GM12878 (cell line): ENCODE data around the gene GSTM4. TPM values are rescaled to one million over a fixed set of nuclear protein-coding genes. Genes with fewer than 3 reads are reported as not detected.

Source experiments
- ATAC-seq: fragments of 200-7000 bp; cut with Tn5 transposase; 3 replicates; pipeline ENCODE4 v1.9.1; 2020; ENCODE audit warnings: mild to moderate bottlenecking, moderate library complexity
- BruUV-seq: library from RNA; stranded (reverse); fragments of 400-500 nt; replicated peaks from 2 replicates; lab custom pipeline; 2021; lab: Mats Ljungman, UMichigan
- CTCF ChIA-PET: fragments of 300-600 bp; sonication (Branson Sonifier 250); formaldehyde crosslinking; extraction: SDS; loops from one replicate; lab custom pipeline; 2021; ENCODE audit warnings: inconsistent platforms; lab: Yijun Ruan, JAX
- POLR2A ChIA-PET: fragments of 350-600 bp; formaldehyde crosslinking; extraction: SDS; loops from one replicate; lab custom pipeline; 2021; ENCODE audit warnings: inconsistent platforms; lab: Charles Lee
- RAD21 ChIA-PET: fragments of 300-600 bp; sonication (Branson Sonifier 250); formaldehyde crosslinking; loops from one replicate; lab custom pipeline; 2023; ENCODE audit warnings: antibody characterized with exemption; ENCODE audit not compliant: unreplicated experiment; lab: Charles Lee
- SMC1A ChIA-PET: fragments of 300-600 bp; sonication (Branson Sonifier 250); formaldehyde crosslinking; loops from one replicate; lab custom pipeline; 2023; ENCODE audit not compliant: unreplicated experiment, uncharacterized antibody; lab: Charles Lee
- DNase-seq: peaks from one replicate; pipeline ENCODE4 v3.0.0-alpha.2; 2011; ENCODE audit warnings: low read depth, low spot score
- FAIRE-seq: peaks from 3 replicates; lab custom pipeline; 2011; peaks lifted over from hg19 to GRCh38; lab: Jason Lieb, UNC
- H2AFZ ChIP-seq: 2 replicates; pipeline ENCODE4 v1.6.0; 2011; ENCODE audit warnings: low read depth, low read length, control low read depth; ENCODE audit not compliant: control insufficient read depth
- H3K27ac ChIP-seq: 2 replicates; pipeline ENCODE4 v1.5.1; 2011; ENCODE audit warnings: control low read depth; ENCODE audit not compliant: control insufficient read depth, insufficient read depth
- H3K27me3 ChIP-seq, 2 experiments: replicated peaks in 1 of 2; 2 replicates each; pipeline versions ENCODE4 v1.6.0 to v1.6.1; 2011; ENCODE audit warnings: low read length in 1 of 2; ENCODE audit not compliant: control insufficient read depth in 2 of 2, insufficient read depth in 2 of 2
- H3K36me3 ChIP-seq, 2 experiments: 2 replicates each; pipeline ENCODE4 v1.5.1; 2011; ENCODE audit warnings: low read length in 1 of 2; ENCODE audit not compliant: control insufficient read depth in 2 of 2, insufficient read depth in 2 of 2
- H3K4me1 ChIP-seq: 2 replicates; pipeline ENCODE4 v1.6.1; 2011; ENCODE audit warnings: mild to moderate bottlenecking, low read length, moderate library complexity, mixed read lengths; ENCODE audit not compliant: control insufficient read depth, insufficient read depth
- H3K4me2 ChIP-seq: 2 replicates; pipeline ENCODE4 v1.6.0; 2011; ENCODE audit warnings: control low read depth; ENCODE audit not compliant: control insufficient read depth, insufficient read depth
- H3K4me3 ChIP-seq: fragments of 200-600 bp; sonication (generic); 2 replicates; pipeline ENCODE4 v1.5.1; 2016
- H3K79me2 ChIP-seq: 2 replicates; pipeline ENCODE4 v1.6.0; 2011; ENCODE audit warnings: low read length; ENCODE audit not compliant: control insufficient read depth, insufficient read depth
- H3K9ac ChIP-seq: 2 replicates; pipeline ENCODE4 v1.8.0; 2011; ENCODE audit warnings: low read length, control low read depth, mixed read lengths; ENCODE audit not compliant: control insufficient read depth, insufficient read depth
- H3K9me3 ChIP-seq: replicated peaks from 3 replicates; pipeline ENCODE4 v1.5.1; 2011; ENCODE audit warnings: mild to moderate bottlenecking, low read length; ENCODE audit not compliant: control insufficient read depth, insufficient read depth
- H4K20me1 ChIP-seq: 2 replicates; pipeline ENCODE4 v1.6.0; 2011; ENCODE audit not compliant: control insufficient read depth, insufficient read depth
- RB1 ChIP-seq: fragments of 450-650 bp; formaldehyde crosslinking; IDR thresholded peaks from 2 replicates; pipeline ENCODE4 v1.6.1; 2017; ENCODE audit warnings: mild to moderate bottlenecking, borderline replicate concordance
- ZNF274 ChIP-seq: IDR thresholded peaks from one replicate; pipeline ENCODE4 v1.8.0; 2011; ENCODE audit not compliant: insufficient read length, insufficient read depth
- WGBS: methylation state at CpG from one replicate; pipeline ENCODE4 v1.1.6; 2016; ENCODE audit warnings: low lambda C conversion rate; ENCODE audit not compliant: insufficient replicate concordance, insufficient coverage; ENCODE audit errors: missing lambda C conversion rate; 5-methylcytosine and 5-hydroxymethylcytosine counted together
- in situ Hi-C: fragments of 300-500 bp; cut with MboI; formaldehyde crosslinking; loops from 9 replicates; pipeline ENCODE4 v1.14.3; 2018; ENCODE audit warnings: mixed read lengths
- intact Hi-C: fragments of 100-400 bp; cut with micrococcal nuclease; formaldehyde crosslinking; loops from one replicate; pipeline ENCODE4 v1.14.2; 2022; ENCODE audit not compliant: unreplicated experiment
- polyA plus RNA-seq, 11 experiments: library from polyadenylated mRNA; depleted of rRNA in 4 of 11; unstranded in 6 of 11; stranded (reverse) in 5 of 11; fragments of >200 nt; fragmentation: Nextera tagmentation in 4 of 11; fragmentation: Illumina TruSeq in 1 of 11; extraction: Ambion mirVana in 4 of 11; extraction: Trizol in 1 of 11; gene quantifications; 1 replicate in 1 of 11; 2 replicates in 10 of 11; pipeline versions ENCODE4 v1.2.1 to v1.2.3, GENCODE V29; 2011 to 2016; ENCODE audit warnings: inconsistent platforms in 2 of 11, missing spikeins in 2 of 11, low read depth in 1 of 11
- total RNA-seq, 4 experiments: library from RNA; depleted of rRNA in 3 of 4; stranded (reverse); fragments of >200 nt in 3 of 4; fragmentation: Illumina TruSeq in 1 of 4; extraction: Trizol in 1 of 4; gene quantifications; 2 replicates each; pipeline versions ENCODE4 v1.2.1 to v1.2.3, GENCODE V29; 2013 to 2021
- TF ChIP-seq, protein P1 (sequence below): IDR thresholded peaks from 2 replicates; pipeline ENCODE4 v1.6.1; 2012; ENCODE audit warnings: low read depth, low read length, improper control_type of control experiment
- TF ChIP-seq, protein P2 (sequence below): fragments of 450-650 bp; IDR thresholded peaks from 2 replicates; pipeline ENCODE4 v1.6.1; 2017; ENCODE audit warnings: low read depth, mild to moderate bottlenecking, moderate library complexity

Gene GSTM4
- total and polyA plus RNA-seq, 10 of the 15 experiments (the other 5 are each of a cell fraction or from before 2014, with no cell fraction given) = 14.3 to 37.2 (median 23.0) TPM

DNA sequence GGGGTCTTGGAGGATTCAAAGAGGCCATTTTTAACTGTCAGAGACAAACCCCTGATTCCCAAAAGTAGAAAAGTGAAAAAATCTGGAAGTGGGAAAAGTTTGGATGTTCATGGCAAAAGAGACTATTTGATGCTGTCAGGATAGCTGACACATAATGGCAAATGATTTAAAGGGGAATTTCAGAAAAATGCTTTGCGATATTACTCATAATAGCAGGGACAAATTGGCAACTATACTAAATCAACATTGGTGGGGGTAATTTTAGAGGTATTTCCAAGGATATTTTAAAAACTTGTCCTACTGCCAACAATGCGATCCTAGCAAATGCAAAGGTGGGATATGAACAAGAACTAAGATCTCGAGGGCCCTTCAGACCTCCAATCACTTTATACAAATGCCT lies 5.3 kb upstream of the GSTM4 start:
- ATAC-seq = no peak
- no peak overlapping the region for H3K4me2 ChIP-seq
- no peak overlapping the region for H3K27ac ChIP-seq
- H3K36me3 ChIP-seq = no peaks in the 10 kb centered on the region
- BruUV-seq = no TSS peak
- POLR2A ChIA-PET = interaction anchor here (1.4 to 2.0 kb wide), 2 partner anchors 10 to 37 kb away, joined by 7 to 11 read pairs; partner anchors contain the start of gene GSTM1
- in situ Hi-C loops (no loop called here), intact Hi-C loops (no loop called here)
- no peaks in the 10 kb centered on the region for H4K20me1 ChIP-seq
- H2AFZ ChIP-seq = no peak overlapping the region
- DNase-seq = no peak
- no peak overlapping the region for H3K9ac ChIP-seq
- RAD21 ChIA-PET = interaction anchor here (0.7 to 4.9 kb wide), 4 partner anchors 10 to 334 kb away, joined by 3 to 48 read pairs (median 24); partner anchors contain the start of gene AHCYL1
- FAIRE-seq = no peak
- SMC1A ChIA-PET = interaction anchor here (1.0 to 5.6 kb wide), 9 partner anchors 10 to 334 kb away, joined by 3 to 63 read pairs (median 5); partner anchors contain the start of genes AHCYL1 and GNAI3
- no peaks in the 10 kb centered on the region for H3K79me2 ChIP-seq
- no peak overlapping the region for H3K4me3 ChIP-seq
- WGBS = 43% methylated on average over 3 of the region's 3 CpGs
- H3K27me3 ChIP-seq = no peaks in the 10 kb centered on the region
- no peaks in the 10 kb centered on the region for H3K9me3 ChIP-seq
- TF ChIP-seq RB1 = no peak
- TF ChIP-seq, protein P1, sequence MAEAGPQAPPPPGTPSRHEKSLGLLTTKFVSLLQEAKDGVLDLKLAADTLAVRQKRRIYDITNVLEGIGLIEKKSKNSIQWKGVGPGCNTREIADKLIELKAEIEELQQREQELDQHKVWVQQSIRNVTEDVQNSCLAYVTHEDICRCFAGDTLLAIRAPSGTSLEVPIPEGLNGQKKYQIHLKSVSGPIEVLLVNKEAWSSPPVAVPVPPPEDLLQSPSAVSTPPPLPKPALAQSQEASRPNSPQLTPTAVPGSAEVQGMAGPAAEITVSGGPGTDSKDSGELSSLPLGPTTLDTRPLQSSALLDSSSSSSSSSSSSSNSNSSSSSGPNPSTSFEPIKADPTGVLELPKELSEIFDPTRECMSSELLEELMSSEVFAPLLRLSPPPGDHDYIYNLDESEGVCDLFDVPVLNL = no peak
- TF ChIP-seq, protein P2, sequence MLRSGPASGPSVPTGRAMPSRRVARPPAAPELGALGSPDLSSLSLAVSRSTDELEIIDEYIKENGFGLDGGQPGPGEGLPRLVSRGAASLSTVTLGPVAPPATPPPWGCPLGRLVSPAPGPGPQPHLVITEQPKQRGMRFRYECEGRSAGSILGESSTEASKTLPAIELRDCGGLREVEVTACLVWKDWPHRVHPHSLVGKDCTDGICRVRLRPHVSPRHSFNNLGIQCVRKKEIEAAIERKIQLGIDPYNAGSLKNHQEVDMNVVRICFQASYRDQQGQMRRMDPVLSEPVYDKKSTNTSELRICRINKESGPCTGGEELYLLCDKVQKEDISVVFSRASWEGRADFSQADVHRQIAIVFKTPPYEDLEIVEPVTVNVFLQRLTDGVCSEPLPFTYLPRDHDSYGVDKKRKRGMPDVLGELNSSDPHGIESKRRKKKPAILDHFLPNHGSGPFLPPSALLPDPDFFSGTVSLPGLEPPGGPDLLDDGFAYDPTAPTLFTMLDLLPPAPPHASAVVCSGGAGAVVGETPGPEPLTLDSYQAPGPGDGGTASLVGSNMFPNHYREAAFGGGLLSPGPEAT = no peak
- no peak for TF ChIP-seq ZNF274
- CTCF ChIA-PET = interaction anchor here (0.7 to 10.8 kb wide), 16 partner anchors 8 to 361 kb away, joined by 3 to 299 read pairs (median 4); partner anchors contain the start of genes AHCYL1, GNAI3 and GSTM1
- 0 out of 2 replicates have a peak, but pooled peaks cover 4% of the 10 kb centered on the region for H3K4me1 ChIP-seq
